ENCODE data around the gene ADIPOR2.

Gene ADIPOR2

GRCh38 chr12:1657688-1658087, 33.2 kb upstream of the ADIPOR2 start:
- Mint-ChIP-seq H3K36me3 (ENCODE audit: low read depth) (no peaks in the 10 kb centered on the region), H3K27me3 (no peaks in the 10 kb centered on the region), H3K9me3 (no peaks in the 10 kb centered on the region), H3K27ac (no peak overlapping the region), H3K4me3 (no peak overlapping the region), H3K4me1 (ENCODE audit: low read depth) (peaks cover 11% of the 10 kb centered on the region)

GRCh38 chr12:1660304-1661187, 30.3 kb upstream of the ADIPOR2 start:
- no peak overlapping the region for H3K27ac Mint-ChIP-seq
- H3K4me1 Mint-ChIP-seq (ENCODE audit: low read depth) = peaks cover 30% of the 10 kb centered on the region
- no peaks in the 10 kb centered on the region for H3K9me3 Mint-ChIP-seq
- H3K4me3 Mint-ChIP-seq = peak overlapping the region; percentile 47
- H3K36me3 Mint-ChIP-seq (ENCODE audit: low read depth) = no peaks in the 10 kb centered on the region
- no peaks in the 10 kb centered on the region for H3K27me3 Mint-ChIP-seq

- no peaks in the 10 kb centered on the region for H3K9me3 Mint-ChIP-seq
- H3K27ac Mint-ChIP-seq = peak overlapping the region; percentile 65
- peaks cover 39% of the 10 kb centered on the region for H3K4me1 Mint-ChIP-seq (ENCODE audit: low read depth)
- peak overlapping the region; percentile 76 for H3K4me3 Mint-ChIP-seq
- no peaks in the 10 kb centered on the region for H3K36me3 Mint-ChIP-seq (ENCODE audit: low read depth)
- no peaks in the 10 kb centered on the region for H3K27me3 Mint-ChIP-seq
These were observed 29.1 kb upstream of the ADIPOR2 start for GRCh38 chr12:1661553-1662335.

GRCh38 chr12:1662761-1663439, 28.0 kb upstream of the ADIPOR2 start:
- Mint-ChIP-seq H3K4me3 (peak overlapping the region; percentile 69), H3K9me3 (no peaks in the 10 kb centered on the region), H3K27me3 (no peaks in the 10 kb centered on the region), H3K4me1 (ENCODE audit: low read depth) (peaks cover 49% of the 10 kb centered on the region), H3K36me3 (ENCODE audit: low read depth) (no peaks in the 10 kb centered on the region), H3K27ac (peak overlapping the region; percentile 68)

- Mint-ChIP-seq H3K27ac (no peak overlapping the region), H3K27me3 (no peaks in the 10 kb centered on the region), H3K36me3 (ENCODE audit: low read depth) (no peaks in the 10 kb centered on the region), H3K9me3 (no peaks in the 10 kb centered on the region), H3K4me3 (peak overlapping the region; percentile 69), H3K4me1 (ENCODE audit: low read depth) (peaks cover 54% of the 10 kb centered on the region)
These were observed 27.3 kb upstream of the ADIPOR2 start for GRCh38 chr12:1663440-1664132.

GRCh38 chr12:1665366-1665765, 25.5 kb upstream of the ADIPOR2 start:
- Mint-ChIP-seq H3K27me3 (no peaks in the 10 kb centered on the region), H3K4me1 (ENCODE audit: low read depth) (peaks cover 61% of the 10 kb centered on the region), H3K36me3 (ENCODE audit: low read depth) (no peaks in the 10 kb centered on the region), H3K27ac (no peak overlapping the region), H3K9me3 (no peaks in the 10 kb centered on the region), H3K4me3 (no peak overlapping the region)

- Mint-ChIP-seq H3K27ac (no peak overlapping the region), H3K36me3 (ENCODE audit: low read depth) (no peaks in the 10 kb centered on the region), H3K4me1 (ENCODE audit: low read depth) (peaks cover 55% of the 10 kb centered on the region), H3K4me3 (no peak overlapping the region), H3K27me3 (no peaks in the 10 kb centered on the region), H3K9me3 (no peaks in the 10 kb centered on the region)
These were observed 24.7 kb upstream of the ADIPOR2 start for GRCh38 chr12:1666215-1666614.

GRCh38 chr12:1666685-1667162, 24.1 kb upstream of the ADIPOR2 start:
- H3K27me3 Mint-ChIP-seq = no peaks in the 10 kb centered on the region
- no peak overlapping the region for H3K4me3 Mint-ChIP-seq
- peaks cover 52% of the 10 kb centered on the region for H3K4me1 Mint-ChIP-seq (ENCODE audit: low read depth)
- H3K36me3 Mint-ChIP-seq (ENCODE audit: low read depth) = no peaks in the 10 kb centered on the region
- H3K9me3 Mint-ChIP-seq = no peaks in the 10 kb centered on the region
- H3K27ac Mint-ChIP-seq = peak overlapping the region; percentile 85

- H3K36me3 Mint-ChIP-seq (ENCODE audit: low read depth) = no peaks in the 10 kb centered on the region
- H3K4me1 Mint-ChIP-seq (ENCODE audit: low read depth) = peaks cover 44% of the 10 kb centered on the region
- peak overlapping the region; percentile 63 for H3K27ac Mint-ChIP-seq
- H3K4me3 Mint-ChIP-seq = peak overlapping the region; percentile 34
- H3K9me3 Mint-ChIP-seq = no peaks in the 10 kb centered on the region
- no peaks in the 10 kb centered on the region for H3K27me3 Mint-ChIP-seq
These were observed 21.9 kb upstream of the ADIPOR2 start for GRCh38 chr12:1668833-1669543.

GRCh38 chr12:1670358-1671268, 20.3 kb upstream of the ADIPOR2 start:
- Mint-ChIP-seq H3K9me3 (no peaks in the 10 kb centered on the region), H3K36me3 (ENCODE audit: low read depth) (no peaks in the 10 kb centered on the region), H3K4me1 (ENCODE audit: low read depth) (peaks cover 32% of the 10 kb centered on the region), H3K27me3 (no peaks in the 10 kb centered on the region), H3K27ac (no peak overlapping the region), H3K4me3 (no peak overlapping the region)

- H3K27ac Mint-ChIP-seq = no peak overlapping the region
- no peaks in the 10 kb centered on the region for H3K9me3 Mint-ChIP-seq
- no peaks in the 10 kb centered on the region for H3K4me1 Mint-ChIP-seq (ENCODE audit: low read depth)
- H3K36me3 Mint-ChIP-seq (ENCODE audit: low read depth) = no peaks in the 10 kb centered on the region
- no peaks in the 10 kb centered on the region for H3K27me3 Mint-ChIP-seq
- H3K4me3 Mint-ChIP-seq = no peak overlapping the region
These were observed 14.8 kb upstream of the ADIPOR2 start for GRCh38 chr12:1676043-1676442.

GRCh38 chr12:1680804-1681492, 9.9 kb upstream of the ADIPOR2 start:
- no peak overlapping the region for H3K4me3 Mint-ChIP-seq
- H3K27ac Mint-ChIP-seq = no peak overlapping the region
- H3K9me3 Mint-ChIP-seq = no peaks in the 10 kb centered on the region
- H3K4me1 Mint-ChIP-seq (ENCODE audit: low read depth) = no peaks in the 10 kb centered on the region
- no peaks in the 10 kb centered on the region for H3K36me3 Mint-ChIP-seq (ENCODE audit: low read depth)
- H3K27me3 Mint-ChIP-seq = no peaks in the 10 kb centered on the region

- Mint-ChIP-seq H3K9me3 (no peaks in the 10 kb centered on the region), H3K36me3 (ENCODE audit: low read depth) (no peaks in the 10 kb centered on the region), H3K27ac (no peak overlapping the region), H3K4me3 (no peak overlapping the region), H3K4me1 (ENCODE audit: low read depth) (no peaks in the 10 kb centered on the region), H3K27me3 (no peaks in the 10 kb centered on the region)
These were observed 9.4 kb upstream of the ADIPOR2 start for GRCh38 chr12:1681493-1681807.

Measured in stimulated activated naive CD8-positive, alpha-beta T cell treated with anti-CD3 and anti-CD28 coated beads, Interleukin-15, Interleukin-2, amounts not matched to agents 100 ng/mL and 50 ng/mL, for 24 hours (primary cell).